Peyer's patch (tissue), 4 donors: Measurements from ENCODE around the gene ADGRL3.

ENCODE experiments used
- POLR2A ChIP-seq, 2 donors: fragments of 450-650 bp; IDR thresholded peaks; one replicate each; pipeline ENCODE4 v1.5.1; 2017; ENCODE audit warnings: antibody characterized with exemption in 2 of 2, mild to moderate bottlenecking in 2 of 2, moderate library complexity in 2 of 2
- TF ChIP-seq, protein P1 (sequence below), 6 experiments: fragments of 450-650 bp in 4 of 6; fragments of 200-600 bp in 2 of 6; sonication (generic) in 1 of 6; IDR thresholded peaks; one replicate each; pipeline ENCODE4 v1.5.1; 2017 to 2019; ENCODE audit warnings: antibody characterized with exemption in 6 of 6, mild to moderate bottlenecking in 3 of 6, moderate library complexity in 1 of 6

DNA sequence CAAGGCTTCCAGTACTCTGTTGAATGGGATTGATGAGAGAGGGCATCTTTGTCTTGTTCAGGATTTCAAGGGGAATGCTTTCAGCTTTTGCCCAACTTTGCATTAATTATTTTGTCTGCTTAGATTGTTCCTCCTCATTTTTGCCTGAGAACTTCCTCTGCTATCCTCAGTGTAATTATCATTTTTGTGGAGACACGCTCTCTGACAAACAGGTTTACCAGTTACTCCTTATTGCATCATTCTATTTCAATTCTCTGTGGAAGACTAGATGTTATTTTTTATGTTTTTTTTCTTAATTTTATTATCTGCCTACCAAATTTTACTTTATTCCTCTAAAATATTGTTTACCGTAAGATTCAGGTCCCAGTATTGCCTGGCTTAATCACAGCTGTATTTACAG is 349.2 kb downstream of the ADGRL3 start:
- TF ChIP-seq, protein P1, sequence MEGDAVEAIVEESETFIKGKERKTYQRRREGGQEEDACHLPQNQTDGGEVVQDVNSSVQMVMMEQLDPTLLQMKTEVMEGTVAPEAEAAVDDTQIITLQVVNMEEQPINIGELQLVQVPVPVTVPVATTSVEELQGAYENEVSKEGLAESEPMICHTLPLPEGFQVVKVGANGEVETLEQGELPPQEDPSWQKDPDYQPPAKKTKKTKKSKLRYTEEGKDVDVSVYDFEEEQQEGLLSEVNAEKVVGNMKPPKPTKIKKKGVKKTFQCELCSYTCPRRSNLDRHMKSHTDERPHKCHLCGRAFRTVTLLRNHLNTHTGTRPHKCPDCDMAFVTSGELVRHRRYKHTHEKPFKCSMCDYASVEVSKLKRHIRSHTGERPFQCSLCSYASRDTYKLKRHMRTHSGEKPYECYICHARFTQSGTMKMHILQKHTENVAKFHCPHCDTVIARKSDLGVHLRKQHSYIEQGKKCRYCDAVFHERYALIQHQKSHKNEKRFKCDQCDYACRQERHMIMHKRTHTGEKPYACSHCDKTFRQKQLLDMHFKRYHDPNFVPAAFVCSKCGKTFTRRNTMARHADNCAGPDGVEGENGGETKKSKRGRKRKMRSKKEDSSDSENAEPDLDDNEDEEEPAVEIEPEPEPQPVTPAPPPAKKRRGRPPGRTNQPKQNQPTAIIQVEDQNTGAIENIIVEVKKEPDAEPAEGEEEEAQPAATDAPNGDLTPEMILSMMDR (IDR thresholded peaks at IDR 0.05), result no peak
- TF ChIP-seq POLR2A (IDR thresholded peaks at IDR 0.05), result no peak
